Activated naive CD4-positive, alpha-beta T cell treated with anti-CD3 and anti-CD28 coated beads, Interleukin-2, amount 50 U/mL, for 16 hours (primary cell): ENCODE results near the gene KCNG2.

Experiments used
- DNase-seq: peaks from one replicate; pipeline ENCODE4 v3.0.0-alpha.2; 2020

KCNG2 gene

GRCh38 chr18:79897940-79898625, 100.3 kb downstream of the KCNG2 start:
- no peak for DNase-seq

DNA sequence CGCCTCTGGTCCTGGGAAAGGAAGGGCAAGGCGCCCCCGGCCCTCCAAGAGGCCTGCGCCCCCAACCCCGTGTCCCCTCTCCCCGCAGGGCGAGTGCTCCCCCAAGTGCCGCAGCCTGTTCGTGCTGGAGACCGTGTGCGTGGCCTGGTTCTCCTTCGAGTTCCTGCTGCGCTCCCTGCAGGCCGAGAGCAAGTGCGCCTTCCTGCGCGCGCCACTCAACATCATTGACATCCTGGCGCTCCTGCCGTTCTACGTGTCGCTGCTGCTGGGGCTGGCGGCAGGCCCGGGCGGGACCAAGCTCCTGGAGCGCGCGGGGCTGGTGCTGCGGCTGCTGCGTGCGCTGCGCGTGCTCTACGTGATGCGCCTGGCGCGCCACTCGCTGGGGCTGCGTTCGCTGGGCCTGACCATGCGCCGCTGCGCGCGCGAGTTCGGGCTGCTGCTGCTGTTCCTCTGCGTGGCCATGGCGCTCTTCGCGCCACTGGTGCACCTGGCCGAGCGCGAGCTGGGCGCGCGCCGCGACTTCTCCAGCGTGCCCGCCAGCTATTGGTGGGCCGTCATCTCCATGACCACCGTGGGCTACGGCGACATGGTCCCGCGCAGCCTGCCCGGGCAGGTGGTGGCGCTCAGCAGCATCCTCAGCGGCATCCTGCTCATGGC, 101.3 kb downstream of the KCNG2 start:
- DNase-seq, result no peak

DNA sequence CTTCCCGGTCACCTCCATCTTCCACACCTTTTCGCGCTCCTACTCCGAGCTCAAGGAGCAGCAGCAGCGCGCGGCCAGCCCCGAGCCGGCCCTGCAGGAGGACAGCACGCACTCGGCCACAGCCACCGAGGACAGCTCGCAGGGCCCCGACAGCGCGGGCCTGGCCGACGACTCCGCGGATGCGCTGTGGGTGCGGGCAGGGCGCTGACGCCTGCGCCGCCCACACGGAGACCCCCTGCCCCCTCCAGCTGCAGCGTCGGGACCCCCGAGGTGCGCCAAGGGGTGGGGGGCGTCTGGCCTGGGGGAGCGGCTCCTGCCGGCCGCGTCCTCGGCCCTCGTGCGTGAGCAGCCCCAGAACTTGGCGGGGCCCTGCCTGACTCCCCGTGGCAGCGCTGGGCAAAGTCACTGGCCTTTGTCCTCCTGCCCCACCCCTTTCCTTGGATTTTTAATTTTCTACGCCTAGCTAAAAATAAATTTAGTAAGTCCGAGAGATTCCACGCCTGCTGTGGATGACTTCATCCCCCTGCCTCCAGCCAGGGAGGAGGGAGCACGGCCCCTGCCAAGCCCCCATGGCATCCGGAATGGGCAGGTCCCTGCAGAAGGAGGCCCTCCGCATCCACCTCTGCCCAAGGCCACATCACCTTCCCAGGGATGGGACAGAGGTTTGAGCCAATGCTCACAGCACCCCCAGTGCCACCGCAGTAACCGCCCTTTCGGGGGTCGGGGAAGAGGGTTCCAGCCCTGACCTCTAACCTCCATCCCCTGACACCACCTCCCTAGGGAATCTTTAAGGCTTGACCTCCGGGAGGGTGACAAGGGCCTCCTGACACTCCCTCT, 102.1 kb downstream of the KCNG2 start:
- DNase-seq, result no peak

DNA sequence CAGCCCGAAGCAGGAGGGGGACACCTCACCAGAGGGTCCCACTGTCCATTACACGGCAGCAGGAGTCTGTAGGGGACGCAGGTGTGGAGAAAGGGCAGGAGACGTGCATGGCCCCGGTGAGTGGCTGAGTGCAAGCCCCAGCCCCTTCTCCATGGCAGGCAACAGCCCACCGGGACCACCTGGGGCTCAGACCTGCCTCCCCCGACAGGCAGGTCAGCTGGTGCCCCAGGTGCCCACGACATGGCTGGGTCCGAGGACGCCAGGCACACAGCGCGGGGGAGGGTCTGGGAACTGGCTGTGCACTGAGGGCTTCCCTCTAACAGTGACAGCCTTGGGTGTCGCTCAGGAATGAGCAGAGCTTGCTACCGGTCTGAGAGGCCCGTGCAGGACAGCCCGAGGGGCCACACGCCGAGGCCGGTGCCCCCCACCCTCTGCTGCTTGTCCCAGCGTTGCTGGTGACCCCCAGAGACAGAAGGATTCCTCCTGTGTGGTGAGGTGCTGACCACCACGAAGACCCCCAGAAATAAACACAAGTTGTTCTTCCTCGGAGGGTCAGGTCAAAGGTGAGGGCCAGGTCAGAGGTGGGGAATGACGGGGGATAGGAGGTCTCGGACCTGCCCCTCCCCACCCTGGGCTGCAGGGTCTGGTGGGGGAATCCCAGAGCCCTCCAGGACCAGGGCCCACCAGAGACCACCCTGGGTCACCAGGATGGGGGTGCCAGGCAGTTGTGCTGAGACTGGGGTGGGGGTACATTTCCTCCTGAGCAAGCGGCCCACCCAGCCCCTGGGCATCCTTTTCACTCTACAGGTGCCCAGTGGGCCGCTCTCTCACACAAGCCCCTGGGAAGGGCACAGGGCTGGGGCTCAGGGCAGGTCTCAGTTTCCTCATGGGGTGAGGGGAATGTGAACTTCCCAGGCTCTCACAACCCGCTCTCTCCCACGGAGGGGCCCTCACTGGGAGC, 103.2 kb downstream of the KCNG2 start:
- no peak for DNase-seq

- DNase-seq, result no peak
These were observed 103.9 kb downstream of the KCNG2 start for GRCh38 chr18:79901665-79902064.

DNA sequence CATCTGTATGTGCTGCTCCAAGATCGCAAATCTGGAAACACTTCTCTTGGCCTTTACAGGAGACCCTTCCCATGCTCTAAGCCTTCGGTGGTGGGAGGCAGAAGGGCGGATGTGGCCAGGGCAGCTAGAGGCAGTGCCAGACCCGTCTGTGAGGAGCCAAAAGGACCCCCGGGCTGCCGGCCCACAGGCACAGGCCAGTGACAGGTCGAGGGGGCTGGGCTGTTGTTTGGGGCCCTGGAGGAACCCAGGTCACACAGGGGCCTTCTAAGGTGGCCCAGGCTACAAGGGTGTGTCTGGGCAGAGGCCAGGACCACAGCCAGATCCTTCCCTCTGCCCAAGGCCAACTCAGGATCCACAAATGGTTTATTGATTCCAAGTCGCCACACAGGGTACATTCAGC, 104.3 kb downstream of the KCNG2 start:
- DNase-seq, result no peak

DNA sequence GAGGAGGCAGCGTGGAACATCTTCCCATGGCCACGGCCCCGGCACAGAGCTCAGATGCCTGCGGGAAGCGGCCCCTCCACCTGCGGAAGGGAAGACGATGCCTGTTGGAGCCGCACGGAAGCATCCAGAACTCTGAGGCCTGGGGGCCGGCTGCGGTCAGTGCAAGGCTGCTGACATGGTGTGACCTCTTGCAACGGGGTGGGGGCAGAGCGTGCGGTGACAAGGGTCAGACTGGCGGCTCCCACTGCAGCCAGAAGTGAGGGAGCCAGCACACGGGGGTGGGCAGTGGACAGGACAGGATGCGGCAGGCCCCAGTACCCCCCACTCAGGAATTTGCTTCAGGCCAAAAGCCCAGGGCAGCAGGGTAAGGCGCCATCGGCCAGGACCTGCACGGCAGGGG, 104.9 kb downstream of the KCNG2 start:
- no peak for DNase-seq

GRCh38 chr18:79903071-79903635, 105.4 kb downstream of the KCNG2 start:
- DNase-seq, result no peak

GRCh38 chr18:79903787-79904356, 106.1 kb downstream of the KCNG2 start:
- no peak for DNase-seq

DNA sequence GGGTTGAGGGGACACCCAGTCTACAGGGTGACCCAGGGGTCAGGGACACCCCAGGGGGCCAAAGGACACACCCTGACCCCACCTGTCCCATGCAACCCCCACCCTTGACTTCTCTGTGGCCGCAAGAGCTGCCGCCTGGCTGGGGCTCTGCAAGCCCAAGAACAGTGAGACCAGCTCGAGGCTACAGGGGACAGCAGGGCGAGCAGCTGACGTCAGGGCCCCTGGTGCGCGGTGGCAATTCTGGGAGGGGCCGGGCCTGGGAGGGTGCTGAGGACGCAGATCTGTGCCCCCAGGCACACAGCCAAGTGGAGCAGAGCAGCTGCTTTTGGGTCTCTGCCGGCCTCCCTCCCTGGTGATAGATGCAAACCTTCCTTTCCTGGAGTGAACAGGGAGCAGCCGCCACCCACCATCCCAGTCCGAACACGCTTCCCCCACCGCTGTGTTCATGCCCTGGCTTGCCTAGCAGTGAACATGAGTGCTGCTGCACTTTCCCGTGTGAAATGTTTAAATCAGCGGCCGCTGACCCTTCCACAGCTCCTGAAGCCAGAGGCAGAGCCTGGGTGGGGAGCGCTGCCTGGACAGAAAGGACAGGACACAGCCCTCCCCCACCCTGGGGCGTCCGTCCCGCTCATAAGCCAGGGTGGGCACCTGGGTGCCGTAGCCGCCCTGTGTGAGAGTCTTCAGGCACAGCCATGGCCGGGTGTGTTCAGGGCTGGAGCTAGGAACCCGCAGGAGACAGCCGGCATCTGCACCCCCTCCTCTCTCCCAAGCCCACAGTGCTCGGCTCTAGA, 106.8 kb downstream of the KCNG2 start:
- no peak for DNase-seq

DNA sequence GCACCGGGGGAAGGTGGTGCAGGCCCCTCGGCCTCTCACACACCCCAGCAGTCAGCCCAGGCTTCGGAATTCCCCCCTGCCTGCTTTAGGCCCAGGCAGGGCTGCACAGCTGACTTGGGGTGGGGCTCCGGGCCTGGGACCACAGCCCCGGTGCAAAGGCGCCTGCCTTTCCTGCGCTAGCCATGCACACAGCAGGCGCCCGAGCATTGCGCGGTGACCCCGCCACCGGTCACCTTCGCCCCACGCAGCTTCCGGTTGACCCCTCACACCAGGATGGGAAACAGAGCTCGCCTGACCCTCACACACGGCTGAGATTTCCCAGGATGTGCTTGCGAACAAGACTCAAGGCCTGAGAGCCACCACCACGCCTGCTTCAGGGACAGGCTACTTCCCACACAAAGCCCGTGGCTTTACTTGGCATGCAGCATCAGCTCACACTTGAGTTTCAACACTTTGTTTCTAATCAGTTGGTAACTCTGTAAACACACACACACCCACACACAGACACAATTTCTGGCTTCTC, 107.7 kb downstream of the KCNG2 start:
- no peak for DNase-seq

- DNase-seq, result no peak
These were observed 108.3 kb downstream of the KCNG2 start for GRCh38 chr18:79905993-79906392.

DNA sequence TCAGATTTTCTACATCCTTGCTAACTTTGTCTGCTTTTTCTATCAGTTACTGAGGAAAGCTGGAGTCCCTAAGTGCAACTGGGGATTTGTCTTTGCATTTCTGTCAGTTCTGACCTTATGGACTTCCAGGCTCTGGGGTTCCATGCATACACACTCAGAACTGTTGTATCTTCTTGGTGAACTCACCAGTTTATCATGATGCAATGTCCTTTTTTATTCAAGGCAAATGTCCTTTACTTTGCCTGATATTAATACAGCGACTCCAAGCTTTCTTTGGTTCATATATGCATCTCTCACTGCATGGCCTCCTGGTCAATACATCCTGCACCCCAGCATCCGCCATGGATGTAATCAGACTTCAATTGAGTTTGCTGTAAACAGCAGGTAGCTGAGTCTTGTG, 109.0 kb downstream of the KCNG2 start:
- no peak for DNase-seq

GRCh38 chr18:79910563-79911343, 113.0 kb downstream of the KCNG2 start:
- DNase-seq, result no peak

- DNase-seq, result no peak
These were observed 113.9 kb downstream of the KCNG2 start for GRCh38 chr18:79911344-79912270.

DNA sequence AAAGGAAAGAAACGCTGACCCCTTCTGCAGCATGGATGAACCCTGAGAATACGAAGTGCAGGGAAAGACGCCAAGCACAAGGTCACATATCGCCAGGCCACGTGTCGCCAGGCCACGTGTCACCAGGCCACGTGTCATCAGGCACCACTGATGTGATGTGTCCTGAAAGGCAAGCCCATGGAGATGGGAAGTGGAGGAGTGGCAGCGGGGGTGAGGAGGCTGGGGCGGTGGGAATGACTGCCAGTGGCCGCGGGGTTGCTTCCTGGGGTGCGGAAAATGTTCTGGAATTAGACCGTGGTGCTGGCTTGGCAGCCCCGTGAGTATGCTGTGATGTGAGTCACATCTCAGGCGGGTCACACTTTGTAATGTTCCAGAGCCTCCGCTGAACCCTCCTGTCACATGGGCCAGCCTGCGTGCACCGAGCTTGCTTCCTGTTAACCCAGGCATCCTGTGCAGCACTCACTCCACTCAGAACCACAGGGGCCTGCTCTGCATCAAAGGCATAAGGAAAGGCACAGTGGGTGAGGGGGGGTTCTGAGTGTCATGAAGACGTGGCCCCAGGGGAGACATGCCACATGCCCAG, 114.8 kb downstream of the KCNG2 start:
- peak; percentile 37 for DNase-seq

DNA sequence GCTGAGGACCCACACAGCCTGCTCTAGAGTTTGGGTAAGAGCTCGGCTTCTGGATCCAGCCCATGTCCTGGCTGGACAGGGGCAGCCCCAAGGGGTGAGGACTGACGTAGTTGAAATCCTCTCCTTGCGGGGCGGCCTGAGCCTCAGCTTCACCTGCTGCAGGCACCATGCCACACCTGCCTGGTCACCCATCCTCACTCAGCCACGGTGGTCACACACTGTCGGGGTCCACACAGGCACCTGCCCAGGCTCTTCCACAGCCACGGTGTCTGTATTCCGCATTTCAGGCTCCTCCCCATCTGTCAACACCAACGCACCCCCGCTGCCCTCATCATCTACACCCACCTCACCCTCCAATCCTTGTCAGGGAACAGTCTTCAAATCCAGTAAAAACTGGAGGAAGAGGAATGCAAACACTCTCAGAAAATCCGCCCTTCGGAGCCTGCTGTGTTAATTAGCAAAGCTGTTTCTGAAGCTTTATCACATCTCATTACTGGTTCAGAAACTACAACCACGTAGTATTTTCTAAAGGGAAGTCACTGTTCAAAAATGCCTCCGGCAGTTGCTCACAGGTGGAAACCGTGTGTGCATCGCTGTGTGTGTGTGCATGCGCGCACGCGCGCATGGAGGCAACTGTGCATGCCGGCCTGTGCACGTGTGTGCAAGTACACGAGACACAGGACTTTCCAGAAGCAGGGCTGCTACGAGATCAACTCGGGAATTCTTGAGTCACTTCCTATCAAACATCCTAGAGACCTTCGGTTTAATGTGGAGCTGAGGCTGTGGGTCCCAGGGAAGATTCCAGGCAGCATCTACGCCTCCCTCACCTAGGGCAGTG, 115.5 kb downstream of the KCNG2 start:
- no peak for DNase-seq
